Pancreas (tissue), 10 donors: ENCODE measurements around the gene CEP128. TPM values are rescaled to one million over a fixed set of nuclear protein-coding genes. Genes with fewer than 3 reads are reported as not detected.

Experiments
- ATAC-seq, 4 donors: fragments of 200-7000 bp; cut with Tn5 transposase; one replicate each; pipeline versions ENCODE4 v1.8.0 to v1.9.1; 2020; ENCODE audit warnings: mild to moderate bottlenecking in 4 of 4, moderate library complexity in 4 of 4
- DNase-seq, 6 donors: peaks; one replicate each; pipeline ENCODE4 v3.0.0-alpha.2; 2020
- FAIRE-seq: peaks from 2 replicates; lab custom pipeline; 2012; peaks lifted over from hg19 to GRCh38; lab: Jason Lieb, UNC
- H3K27ac ChIP-seq, 4 donors: fragments of 200-600 bp; sonication (generic); 1 replicate in 3 of 4; 2 replicates in 1 of 4; pipeline versions ENCODE4 v1.5.0 to v1.8.0; 2020
- H3K27me3 ChIP-seq, 4 donors: fragments of 200-600 bp; one replicate each; pipeline ENCODE4 v1.8.0; 2021
- H3K36me3 ChIP-seq, 3 donors: fragments of 200-600 bp; sonication (generic) in 1 of 3; one replicate each; pipeline versions ENCODE4 v1.5.0 to v1.8.0; 2020 to 2021
- H3K4me1 ChIP-seq, 3 donors: fragments of 200-600 bp; one replicate each; pipeline ENCODE4 v1.8.0; 2021
- H3K4me3 ChIP-seq, 4 donors: fragments of 200-600 bp; sonication (generic) in 2 of 4; one replicate each; pipeline versions ENCODE4 v1.5.0 to v1.8.0; 2020 to 2021
- H3K9me3 ChIP-seq, 4 donors: fragments of 200-600 bp; one replicate each; pipeline ENCODE4 v1.8.0; 2021
- WGBS, 2 donors: extraction: QIAGEN DNeasy Blood & Tissue Kit; methylation state at CpG; one replicate each; pipeline ENCODE4 v1.1.7; 2013; 5-methylcytosine and 5-hydroxymethylcytosine counted together
- intact Hi-C, 3 donors: fragments of 100-400 bp; cut with DNase I; formaldehyde crosslinking; loops; one replicate each; pipeline versions ENCODE4 v1.11.1 to v1.14.2; 2022
- polyA plus RNA-seq, 2 donors: library from polyadenylated mRNA; stranded (reverse); fragments of 200-250 nt; gene quantifications; one replicate each; pipeline ENCODE4 v1.2.3, GENCODE V29; 2013
- total RNA-seq, 6 donors: library from RNA; stranded (reverse); fragmentation: NEBNext Ultra II Directional in 4 of 6; extraction: Animal tissue kit (Norgen Biotek cat#: 25700) in 4 of 6; gene quantifications; one replicate each; pipeline versions ENCODE4 v1.2.1 to v1.2.4, GENCODE V29; 2021 to 2023
- TF ChIP-seq, protein P1 (sequence below), 4 donors: fragments of 200-600 bp; sonication (generic) in 3 of 4; IDR thresholded peaks; one replicate each; pipeline versions ENCODE4 v1.5.0 to v1.8.0; 2021; ENCODE audit warnings: antibody characterized with exemption in 4 of 4
- donor health status: healthy with polysubstance abuse.
- donor health status: DM: no; HTN: no; CAD: no; lungs with moderate emphysema.
- donor health status: DM: no; HTN: no; CAD: no.
- donor health status: control.
- donor health status: control.
- donor health status: Bipolar disorder and iron deficiency.
- donor health status: DM: yes; HTN: yes; CAD: no.
- donor health status: DM: no; HTN: no; CAD: no.
- donor health status: DM: no; HTN: no; CAD: no.
- donor health status: DM: yes; HTN: yes; CAD: no.

The CEP128 gene
- total and polyA plus RNA-seq, 8 donors = 0.92 to 2.8 (median 2.0) TPM

DNA sequence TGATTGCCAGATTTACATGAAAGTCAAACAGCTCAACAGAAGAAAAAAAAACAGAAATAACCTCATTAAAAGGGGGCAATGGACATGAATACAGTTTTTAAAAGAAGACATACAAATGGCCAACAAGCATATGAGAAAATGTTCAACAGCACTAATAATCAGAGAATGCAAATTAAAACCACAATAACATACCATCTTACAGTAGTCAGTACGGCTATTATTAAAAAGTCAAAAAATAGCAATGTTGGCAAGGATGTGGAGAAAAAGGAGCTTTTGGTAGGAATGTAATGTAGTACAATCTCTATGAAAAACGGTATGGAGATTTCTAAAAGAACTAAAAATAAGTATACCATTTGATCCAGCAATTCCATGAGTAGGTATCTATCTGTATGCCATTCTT is 272.1 kb downstream of the CEP128 start:
- Histone ChIP-seq H3K4me3 (no peak overlapping the region), H3K9me3 (no peaks in the 10 kb centered on the region), H3K27ac (no peak overlapping the region), H3K36me3 (no peaks in the 10 kb centered on the region), H3K27me3 (no peaks in the 10 kb centered on the region), H3K4me1 (no peaks in the 10 kb centered on the region)
- DNase-seq (no peak), ATAC-seq (no peak), FAIRE-seq (no peak)
- 84 to 85% methylated on average over 2 of the region's 2 CpGs for WGBS, 2 donors
- TF ChIP-seq, protein P1, sequence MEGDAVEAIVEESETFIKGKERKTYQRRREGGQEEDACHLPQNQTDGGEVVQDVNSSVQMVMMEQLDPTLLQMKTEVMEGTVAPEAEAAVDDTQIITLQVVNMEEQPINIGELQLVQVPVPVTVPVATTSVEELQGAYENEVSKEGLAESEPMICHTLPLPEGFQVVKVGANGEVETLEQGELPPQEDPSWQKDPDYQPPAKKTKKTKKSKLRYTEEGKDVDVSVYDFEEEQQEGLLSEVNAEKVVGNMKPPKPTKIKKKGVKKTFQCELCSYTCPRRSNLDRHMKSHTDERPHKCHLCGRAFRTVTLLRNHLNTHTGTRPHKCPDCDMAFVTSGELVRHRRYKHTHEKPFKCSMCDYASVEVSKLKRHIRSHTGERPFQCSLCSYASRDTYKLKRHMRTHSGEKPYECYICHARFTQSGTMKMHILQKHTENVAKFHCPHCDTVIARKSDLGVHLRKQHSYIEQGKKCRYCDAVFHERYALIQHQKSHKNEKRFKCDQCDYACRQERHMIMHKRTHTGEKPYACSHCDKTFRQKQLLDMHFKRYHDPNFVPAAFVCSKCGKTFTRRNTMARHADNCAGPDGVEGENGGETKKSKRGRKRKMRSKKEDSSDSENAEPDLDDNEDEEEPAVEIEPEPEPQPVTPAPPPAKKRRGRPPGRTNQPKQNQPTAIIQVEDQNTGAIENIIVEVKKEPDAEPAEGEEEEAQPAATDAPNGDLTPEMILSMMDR (IDR thresholded peaks at IDR 0.05) = no peak
- intact Hi-C loops = no loop called here

DNA sequence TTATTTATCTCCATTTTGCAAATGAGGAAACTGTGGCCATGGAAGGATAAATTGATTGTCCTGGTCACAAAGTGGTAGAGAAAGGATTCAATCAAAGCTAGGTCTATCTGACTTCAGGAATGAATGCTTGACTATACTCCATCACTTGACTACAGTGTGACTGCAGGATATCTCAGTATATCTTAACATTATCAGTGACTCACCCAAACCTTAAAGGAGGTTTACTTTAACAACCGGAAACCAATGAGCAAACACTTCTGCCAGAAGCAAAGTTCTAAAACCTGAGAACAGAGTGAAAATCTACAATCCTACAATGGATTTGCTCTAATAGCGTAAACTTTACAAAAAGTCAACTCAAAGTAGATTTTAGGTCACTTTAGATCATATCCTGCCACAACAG is 277.0 kb downstream of the CEP128 start:
- no peaks in the 10 kb centered on the region for H3K36me3 ChIP-seq
- no peaks in the 10 kb centered on the region for H3K27me3 ChIP-seq
- no peak for DNase-seq
- H3K4me1 ChIP-seq = no peaks in the 10 kb centered on the region
- no peak for ATAC-seq
- no peak overlapping the region for H3K27ac ChIP-seq
- FAIRE-seq = no peak
- intact Hi-C loops = no loop called here
- no peaks in the 10 kb centered on the region for H3K9me3 ChIP-seq
- TF ChIP-seq, protein P1 (IDR thresholded peaks at IDR 0.05) = no peak
- no peak overlapping the region for H3K4me3 ChIP-seq
- 86 to 89% methylated on average over 2 of the region's 2 CpGs for WGBS, 2 donors

DNA sequence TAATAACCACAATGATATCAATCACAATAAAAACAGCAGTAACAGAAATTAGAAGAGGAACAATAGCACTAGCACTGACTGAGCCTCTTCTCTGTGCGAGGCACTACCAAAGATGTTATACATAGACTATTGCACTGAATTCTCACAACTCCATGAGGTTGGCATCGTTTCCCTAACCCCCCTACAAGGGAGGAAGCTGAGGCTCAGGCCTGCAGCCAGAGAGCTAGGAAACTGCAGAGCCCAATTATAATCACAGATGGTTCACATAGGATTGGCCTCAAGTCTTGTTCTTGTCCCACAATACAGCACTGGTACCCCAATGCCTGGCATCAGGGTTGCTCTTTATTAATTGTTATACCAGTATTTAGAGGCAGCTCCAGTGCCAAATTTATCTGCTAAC is 278.0 kb downstream of the CEP128 start:
- Histone ChIP-seq H3K36me3 (no peaks in the 10 kb centered on the region), H3K27ac (no peak overlapping the region), H3K9me3 (no peaks in the 10 kb centered on the region), H3K4me3 (no peak overlapping the region), H3K4me1 (no peaks in the 10 kb centered on the region), H3K27me3 (no peaks in the 10 kb centered on the region)
- intact Hi-C loops = no loop called here
- WGBS, 2 donors = 82 to 89% methylated on average over 2 of the region's 2 CpGs
- FAIRE-seq (no peak), ATAC-seq (no peak), DNase-seq (no peak)
- TF ChIP-seq, protein P1 (IDR thresholded peaks at IDR 0.05) = no peak

DNA sequence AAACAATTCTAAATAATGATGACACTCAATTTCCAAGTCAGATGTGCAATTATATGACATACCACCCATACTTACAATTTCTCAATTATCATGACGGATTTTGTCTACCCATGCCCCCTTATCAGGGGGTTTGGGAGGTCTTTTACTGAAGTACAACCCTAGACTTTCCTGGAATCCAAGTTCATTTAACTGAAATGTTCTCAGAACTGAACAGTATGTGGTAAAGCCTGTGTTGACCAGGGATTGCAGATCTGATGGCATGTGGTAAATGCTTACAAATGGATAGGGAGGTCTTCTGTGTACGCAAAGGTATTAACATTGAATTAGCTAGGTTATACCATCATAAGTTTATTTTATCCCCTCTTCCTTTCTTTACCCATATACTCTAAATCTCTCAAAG is 281.8 kb downstream of the CEP128 start:
- Histone ChIP-seq H3K4me3 (no peak overlapping the region), H3K9me3 (no peaks in the 10 kb centered on the region), H3K27ac (no peak overlapping the region), H3K36me3 (no peaks in the 10 kb centered on the region), H3K4me1 (no peaks in the 10 kb centered on the region), H3K27me3 (no peaks in the 10 kb centered on the region)
- TF ChIP-seq, protein P1 (IDR thresholded peaks at IDR 0.05) = no peak
- intact Hi-C loops = no loop called here
- WGBS, 2 donors = 67 to 91% methylated on average over 2 of the region's 2 CpGs
- FAIRE-seq (no peak), ATAC-seq (no peak), DNase-seq (no peak)

DNA sequence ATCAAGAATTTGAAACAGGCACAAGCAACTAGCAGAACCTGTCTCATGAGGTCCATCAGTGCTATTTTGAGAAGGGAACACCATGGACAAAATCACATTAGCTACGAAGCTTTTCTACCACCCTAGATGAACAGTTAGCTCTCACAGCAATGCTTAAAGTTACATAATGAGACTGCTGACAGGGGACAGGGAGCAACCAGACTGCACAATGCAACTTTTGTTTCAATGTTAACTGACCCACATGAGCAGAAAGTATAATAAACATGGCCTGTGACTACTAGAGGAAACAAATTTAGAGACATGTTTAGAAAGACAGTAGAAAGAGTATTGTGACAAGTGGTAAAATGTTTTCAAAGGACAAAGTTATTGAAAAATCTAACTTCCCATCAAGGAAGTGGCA is 282.8 kb downstream of the CEP128 start:
- intact Hi-C loops = no loop called here
- no peak overlapping the region for H3K27ac ChIP-seq
- no peak for FAIRE-seq

More for the DNA sequence above, 282.8 kb downstream of the CEP128 start:
- no peaks in the 10 kb centered on the region for H3K27me3 ChIP-seq
- TF ChIP-seq, protein P1 (IDR thresholded peaks at IDR 0.05) = no peak
- WGBS, 2 donors = 62 to 63% methylated on average over 1 of the region's 1 CpG
- H3K36me3 ChIP-seq = no peaks in the 10 kb centered on the region
- H3K9me3 ChIP-seq = no peaks in the 10 kb centered on the region
- DNase-seq = no peak
- no peak overlapping the region for H3K4me3 ChIP-seq
- no peaks in the 10 kb centered on the region for H3K4me1 ChIP-seq
- ATAC-seq = no peak
